Mesodermal cell (in vitro differentiated cells): ENCODE measurements around the gene MEP1A.

ENCODE experiments used
- H3K27ac ChIP-seq: 2 replicates; pipeline ENCODE4 v1.7.0; 2013; ENCODE audit warnings: mild to moderate bottlenecking, low read depth, low read length, moderate library complexity; ENCODE audit not compliant: severe bottlenecking
- H3K36me3 ChIP-seq: 2 replicates; pipeline ENCODE4 v1.7.1; 2013; ENCODE audit warnings: mild to moderate bottlenecking, low read length, moderate library complexity; ENCODE audit not compliant: control insufficient read depth, insufficient read depth
- H3K4me1 ChIP-seq: one replicate; pipeline ENCODE4 v1.7.1; 2013; ENCODE audit warnings: mild to moderate bottlenecking, low read length; ENCODE audit not compliant: insufficient read depth, control insufficient read depth, poor library complexity, severe bottlenecking
- H3K4me3 ChIP-seq: 2 replicates; pipeline ENCODE4 v1.7.0; 2013; ENCODE audit warnings: low read length, control low read depth, mild to moderate bottlenecking; ENCODE audit not compliant: insufficient read depth, poor library complexity, severe bottlenecking; ENCODE audit errors: extremely low read depth
- H3K9me3 ChIP-seq: 2 replicates; pipeline ENCODE4 v1.7.1; 2013; ENCODE audit warnings: mild to moderate bottlenecking, low read length, moderate library complexity; ENCODE audit not compliant: control insufficient read depth
- WGBS, 2 experiments: methylation state at CpG; one replicate each; pipeline ENCODE4 v1.1.5; 2013; ENCODE audit warnings: missing lambda C conversion rate in 2 of 2; ENCODE audit not compliant: insufficient coverage in 2 of 2; 5-methylcytosine and 5-hydroxymethylcytosine counted together

Gene MEP1A

GRCh38 chr6:46792635-46793034, 554 bp upstream of the MEP1A start:
- Histone ChIP-seq H3K27ac (no peak overlapping the region), H3K9me3 (no peaks in the 10 kb centered on the region), H3K36me3 (no peaks in the 10 kb centered on the region), H3K4me1 (peaks cover 5% of the 10 kb centered on the region), H3K4me3 (no peak overlapping the region)
- WGBS, 2 experiments: no CpG with 5 or more reads among the region's 1 CpG

- Histone ChIP-seq H3K27ac (no peak overlapping the region), H3K9me3 (no peaks in the 10 kb centered on the region), H3K4me3 (no peak overlapping the region), H3K36me3 (no peaks in the 10 kb centered on the region), H3K4me1 (peaks cover 5% of the 10 kb centered on the region)
- WGBS, 2 experiments: 70% methylated on average over 2 of the region's 3 CpGs; no CpG with 5 or more reads in 1 of the 2 experiments
Observed at GRCh38 chr6:46794068-46794467, 879 bp downstream of the MEP1A start.

- H3K9me3 ChIP-seq: no peaks in the 10 kb centered on the region
- H3K27ac ChIP-seq: no peak overlapping the region
- no peak overlapping the region for H3K4me3 ChIP-seq
- no peaks in the 10 kb centered on the region for H3K36me3 ChIP-seq
- H3K4me1 ChIP-seq: peaks cover 5% of the 10 kb centered on the region
- 87 to 94% methylated on average over 2 to 3 of the region's 3 CpGs for WGBS, 2 experiments
Observed at GRCh38 chr6:46795816-46796215, 2.6 kb downstream of the MEP1A start.

- peaks cover 5% of the 10 kb centered on the region for H3K4me1 ChIP-seq
- no peaks in the 10 kb centered on the region for H3K9me3 ChIP-seq
- H3K27ac ChIP-seq: no peak overlapping the region
- 79 to 94% methylated on average over 4 of the region's 5 CpGs for WGBS, 2 experiments
- H3K4me3 ChIP-seq: no peak overlapping the region
- H3K36me3 ChIP-seq: no peaks in the 10 kb centered on the region
Observed at GRCh38 chr6:46796848-46797580, 3.8 kb downstream of the MEP1A start.

- WGBS, 2 experiments: no CpG with 5 or more reads among the region's 1 CpG
- no peak overlapping the region for H3K27ac ChIP-seq
- H3K4me1 ChIP-seq: no peaks in the 10 kb centered on the region
- no peak overlapping the region for H3K4me3 ChIP-seq
- H3K36me3 ChIP-seq: no peaks in the 10 kb centered on the region
- H3K9me3 ChIP-seq: no peaks in the 10 kb centered on the region
Observed at GRCh38 chr6:46799657-46800056, 6.5 kb downstream of the MEP1A start.

- Histone ChIP-seq H3K4me1 (no peaks in the 10 kb centered on the region), H3K27ac (no peak overlapping the region), H3K36me3 (no peaks in the 10 kb centered on the region), H3K9me3 (no peaks in the 10 kb centered on the region), H3K4me3 (no peak overlapping the region)
- no CpG with 5 or more reads among the region's 1 CpG for WGBS, 2 experiments
Observed at GRCh38 chr6:46808806-46809205, 15.6 kb downstream of the MEP1A start.

- no peaks in the 10 kb centered on the region for H3K9me3 ChIP-seq
- H3K4me1 ChIP-seq: peaks cover 2% of the 10 kb centered on the region
- no peaks in the 10 kb centered on the region for H3K36me3 ChIP-seq
- no peak overlapping the region for H3K4me3 ChIP-seq
- WGBS, 2 experiments: 59 to 71% methylated on average over 3 to 4 of the region's 4 CpGs
- no peak overlapping the region for H3K27ac ChIP-seq
Observed at GRCh38 chr6:46815130-46815529, 21.9 kb downstream of the MEP1A start.

- H3K4me1 ChIP-seq: peaks cover 2% of the 10 kb centered on the region
- H3K9me3 ChIP-seq: no peaks in the 10 kb centered on the region
- H3K36me3 ChIP-seq: no peaks in the 10 kb centered on the region
- H3K27ac ChIP-seq: no peak overlapping the region
- no peak overlapping the region for H3K4me3 ChIP-seq
- 88 to 91% methylated on average over 1 of the region's 1 CpG for WGBS, 2 experiments
Observed at GRCh38 chr6:46816626-46817025, 23.4 kb downstream of the MEP1A start.

- Histone ChIP-seq H3K4me1 (peaks cover 2% of the 10 kb centered on the region), H3K36me3 (no peaks in the 10 kb centered on the region), H3K27ac (no peak overlapping the region), H3K9me3 (no peaks in the 10 kb centered on the region), H3K4me3 (no peak overlapping the region)
- 94 to 95% methylated on average over 5 to 7 of the region's 7 CpGs for WGBS, 2 experiments
Observed at GRCh38 chr6:46819561-46819960, 26.4 kb downstream of the MEP1A start.

- Histone ChIP-seq H3K27ac (no peak overlapping the region), H3K36me3 (no peaks in the 10 kb centered on the region), H3K9me3 (no peaks in the 10 kb centered on the region), H3K4me3 (no peak overlapping the region), H3K4me1 (peaks cover 2% of the 10 kb centered on the region)
- 88 to 89% methylated on average over 2 to 3 of the region's 4 CpGs for WGBS, 2 experiments
Observed at GRCh38 chr6:46821458-46821881, 28.3 kb downstream of the MEP1A start.

GRCh38 chr6:46828939-46829338, 35.8 kb downstream of the MEP1A start:
- H3K36me3 ChIP-seq: no peaks in the 10 kb centered on the region
- H3K4me3 ChIP-seq: no peak overlapping the region
- H3K4me1 ChIP-seq: no peaks in the 10 kb centered on the region
- H3K27ac ChIP-seq: no peak overlapping the region
- WGBS, 2 experiments: 76 to 86% methylated on average over 1 to 2 of the region's 2 CpGs
- no peaks in the 10 kb centered on the region for H3K9me3 ChIP-seq
